Upper lobe of left lung (tissue), 6 donors: ENCODE data around the gene CRYBB1. TPM values are rescaled to one million over a fixed set of nuclear protein-coding genes. Genes with fewer than 3 reads are reported as not detected.
A peak's percentile ranks its signal among the peaks of the same experiment; 100 is the strongest.

Experiments used
- ATAC-seq, 2 donors: fragments of 200-7000 bp; cut with Tn5 transposase; one replicate each; pipeline ENCODE4 v1.9.1; 2022; ENCODE audit warnings: mild to moderate bottlenecking in 2 of 2, moderate library complexity in 2 of 2; ENCODE audit not compliant: low FRiP score in 2 of 2
- DNase-seq, 2 donors: peaks; one replicate each; pipeline ENCODE4 v3.0.0-alpha.2; 2019 to 2020
- H3K27ac ChIP-seq, 4 donors: fragments of 200-600 bp; sonication (generic); one replicate each; pipeline ENCODE4 v1.5.1; 2016 to 2019
- H3K27me3 ChIP-seq, 4 donors: fragments of 200-600 bp; sonication (generic); one replicate each; pipeline ENCODE4 v1.5.1; 2017 to 2019
- H3K36me3 ChIP-seq, 4 donors: fragments of 200-600 bp; sonication (generic); one replicate each; pipeline ENCODE4 v1.5.1; 2016 to 2019
- H3K4me1 ChIP-seq, 4 donors: fragments of 200-600 bp; sonication (generic); one replicate each; pipeline ENCODE4 v1.5.1; 2018 to 2019
- H3K4me3 ChIP-seq, 4 donors: fragments of 200-600 bp; sonication (generic); one replicate each; pipeline ENCODE4 v1.5.1; 2017 to 2019; ENCODE audit warnings: mild to moderate bottlenecking in 2 of 4, moderate library complexity in 1 of 4
- H3K9me3 ChIP-seq, 4 donors: fragments of 200-600 bp; sonication (generic); one replicate each; pipeline ENCODE4 v1.5.1; 2018 to 2019
- EP300 ChIP-seq, 4 donors: sonication (generic); formaldehyde crosslinking; IDR thresholded peaks; one replicate each; pipeline ENCODE4 v1.5.1; 2017; ENCODE audit warnings: antibody characterized with exemption in 4 of 4, control low read depth in 2 of 4
- POLR2A ChIP-seq, 4 donors: fragments of 450-650 bp; IDR thresholded peaks; one replicate each; pipeline ENCODE4 v1.5.1; 2016 to 2017; ENCODE audit warnings: antibody characterized with exemption in 4 of 4, mild to moderate bottlenecking in 2 of 4
- POLR2AphosphoS5 ChIP-seq, 2 donors: sonication (generic); formaldehyde crosslinking; IDR thresholded peaks; one replicate each; pipeline ENCODE4 v1.5.1; 2017; ENCODE audit warnings: antibody characterized with exemption in 2 of 2
- WGBS, 2 donors: methylation state at CpG; one replicate each; pipeline ENCODE4 v1.1.5; 2017 to 2018; 5-methylcytosine and 5-hydroxymethylcytosine counted together
- total RNA-seq, 6 donors: library from RNA; depleted of rRNA in 4 of 6; stranded (reverse); fragments of >200 nt in 4 of 6; gene quantifications; one replicate each; pipeline versions ENCODE4 v1.1.0 to v1.2.1, GENCODE V29; 2016 to 2021
- TF ChIP-seq, protein P1 (sequence below), 6 experiments: fragments of 450-650 bp in 4 of 6; fragments of 200-600 bp in 2 of 6; sonication (generic) in 2 of 6; IDR thresholded peaks; one replicate each; pipeline ENCODE4 v1.5.1; 2016 to 2019; ENCODE audit warnings: antibody characterized with exemption in 6 of 6
- donor health status: DM: no; HTN: no; CAD: no; lungs with moderate emphysema.
- donor health status: DM: no; HTN: yes; CAD: no; lungs with severe emphysema.

CRYBB1 gene
- total RNA-seq, 6 donors from 2014 or later = 0.26 to 0.81 TPM; not detected in 4

DNA sequence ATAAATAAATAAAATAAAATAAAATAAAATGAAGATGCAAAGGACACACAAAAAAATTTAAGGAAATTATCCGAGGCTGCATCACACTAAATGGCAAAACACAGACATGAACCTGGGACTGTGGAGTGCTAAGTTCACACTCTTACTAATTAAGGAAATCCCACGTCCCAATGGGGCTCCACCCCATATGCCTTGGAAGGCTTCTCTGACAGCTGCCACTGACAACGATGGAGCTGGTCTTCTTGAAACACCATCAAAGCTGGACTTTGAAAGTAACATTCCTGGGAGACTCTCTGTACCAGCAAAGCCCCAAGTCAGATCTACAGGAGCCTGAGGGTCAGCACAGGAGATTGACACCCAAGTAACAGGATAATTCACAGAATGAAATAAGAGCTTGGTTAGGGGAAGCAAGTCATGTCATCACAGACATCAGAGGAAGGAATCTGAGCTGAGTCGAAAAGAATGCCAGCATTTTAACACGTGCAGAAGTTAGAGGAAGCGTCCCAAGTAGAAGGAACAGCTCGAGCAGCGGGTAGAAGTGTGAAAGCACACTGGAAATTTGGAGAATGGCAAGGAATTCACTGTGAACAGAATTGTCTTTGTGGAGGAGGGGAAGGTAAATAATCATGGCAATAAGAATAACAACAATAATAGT, 41.7 kb downstream of the CRYBB1 start:
- Histone ChIP-seq H3K27me3 (no peaks in the 10 kb centered on the region), H3K9me3 (no peaks in the 10 kb centered on the region), H3K27ac (peak overlapping the region in 2 of 4 donors; percentile 38 to 55), H3K36me3 (no peaks in the 10 kb centered on the region), H3K4me3 (no peak overlapping the region), H3K4me1 (peaks cover 62 to 83% (median 66%) of the 10 kb centered on the region in 4 donors)
- ATAC-seq (no peak), DNase-seq (no peak)
- 42 to 49% methylated on average over 8 of the region's 8 CpGs for WGBS, 2 donors
- no peak for TF ChIP-seq EP300 (IDR thresholded peaks at IDR 0.05)
- TF ChIP-seq, protein P1, sequence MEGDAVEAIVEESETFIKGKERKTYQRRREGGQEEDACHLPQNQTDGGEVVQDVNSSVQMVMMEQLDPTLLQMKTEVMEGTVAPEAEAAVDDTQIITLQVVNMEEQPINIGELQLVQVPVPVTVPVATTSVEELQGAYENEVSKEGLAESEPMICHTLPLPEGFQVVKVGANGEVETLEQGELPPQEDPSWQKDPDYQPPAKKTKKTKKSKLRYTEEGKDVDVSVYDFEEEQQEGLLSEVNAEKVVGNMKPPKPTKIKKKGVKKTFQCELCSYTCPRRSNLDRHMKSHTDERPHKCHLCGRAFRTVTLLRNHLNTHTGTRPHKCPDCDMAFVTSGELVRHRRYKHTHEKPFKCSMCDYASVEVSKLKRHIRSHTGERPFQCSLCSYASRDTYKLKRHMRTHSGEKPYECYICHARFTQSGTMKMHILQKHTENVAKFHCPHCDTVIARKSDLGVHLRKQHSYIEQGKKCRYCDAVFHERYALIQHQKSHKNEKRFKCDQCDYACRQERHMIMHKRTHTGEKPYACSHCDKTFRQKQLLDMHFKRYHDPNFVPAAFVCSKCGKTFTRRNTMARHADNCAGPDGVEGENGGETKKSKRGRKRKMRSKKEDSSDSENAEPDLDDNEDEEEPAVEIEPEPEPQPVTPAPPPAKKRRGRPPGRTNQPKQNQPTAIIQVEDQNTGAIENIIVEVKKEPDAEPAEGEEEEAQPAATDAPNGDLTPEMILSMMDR (IDR thresholded peaks at IDR 0.05) = no peak
- no peak for TF ChIP-seq POLR2AphosphoS5 (IDR thresholded peaks at IDR 0.05)
- no peak for TF ChIP-seq POLR2A (IDR thresholded peaks at IDR 0.05)

DNA sequence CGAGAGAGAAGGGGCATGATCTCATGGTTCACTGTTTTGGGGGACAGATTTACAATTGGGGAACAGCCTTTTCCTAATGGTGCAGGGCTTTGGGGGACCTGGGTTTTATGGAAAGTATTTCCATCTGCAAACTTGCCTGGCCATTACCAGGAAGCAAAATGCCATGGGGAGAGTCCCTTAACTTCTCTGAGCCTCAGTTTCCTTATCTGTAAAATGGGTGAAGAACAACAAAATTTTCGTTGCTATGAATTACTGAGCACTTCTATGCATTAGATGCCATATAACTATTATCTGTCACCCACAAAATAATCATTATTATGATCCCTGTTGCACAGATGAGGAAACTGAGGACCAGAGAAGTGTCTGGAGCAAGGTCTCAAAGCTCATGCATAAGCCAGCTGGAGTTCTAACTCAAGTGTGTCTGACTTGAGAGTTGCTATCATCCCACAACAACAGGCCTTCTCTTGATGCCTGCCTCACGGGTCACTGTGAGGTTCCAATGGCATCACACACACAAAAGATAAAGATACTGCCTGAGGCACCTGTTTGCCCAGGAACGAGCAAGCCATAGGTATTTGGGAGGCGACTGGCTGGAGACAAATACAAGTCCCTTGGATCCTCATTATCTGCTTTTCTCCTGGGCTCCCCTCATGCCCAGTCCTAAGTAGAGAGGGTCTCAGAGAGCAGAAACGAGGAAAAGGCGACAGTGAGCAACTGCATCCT, 43.7 kb downstream of the CRYBB1 start:
- H3K27me3 ChIP-seq = no peaks in the 10 kb centered on the region
- H3K36me3 ChIP-seq = no peaks in the 10 kb centered on the region
- TF ChIP-seq EP300 (IDR thresholded peaks at IDR 0.05) (no peak), POLR2A (IDR thresholded peaks at IDR 0.05) (no peak), POLR2AphosphoS5 (IDR thresholded peaks at IDR 0.05) (no peak)
- TF ChIP-seq, protein P1 (IDR thresholded peaks at IDR 0.05) = no peak
- 57 to 78% methylated on average over 3 to 7 of the region's 7 CpGs for WGBS, 2 donors
- peaks cover 61 to 80% (median 67%) of the 10 kb centered on the region in 4 donors for H3K4me1 ChIP-seq
- no peaks in the 10 kb centered on the region for H3K9me3 ChIP-seq
- no peak overlapping the region for H3K4me3 ChIP-seq
- peak overlapping the region; percentile 45 to 91 (median 80) for H3K27ac ChIP-seq
- DNase-seq (no peak), ATAC-seq (no peak)

DNA sequence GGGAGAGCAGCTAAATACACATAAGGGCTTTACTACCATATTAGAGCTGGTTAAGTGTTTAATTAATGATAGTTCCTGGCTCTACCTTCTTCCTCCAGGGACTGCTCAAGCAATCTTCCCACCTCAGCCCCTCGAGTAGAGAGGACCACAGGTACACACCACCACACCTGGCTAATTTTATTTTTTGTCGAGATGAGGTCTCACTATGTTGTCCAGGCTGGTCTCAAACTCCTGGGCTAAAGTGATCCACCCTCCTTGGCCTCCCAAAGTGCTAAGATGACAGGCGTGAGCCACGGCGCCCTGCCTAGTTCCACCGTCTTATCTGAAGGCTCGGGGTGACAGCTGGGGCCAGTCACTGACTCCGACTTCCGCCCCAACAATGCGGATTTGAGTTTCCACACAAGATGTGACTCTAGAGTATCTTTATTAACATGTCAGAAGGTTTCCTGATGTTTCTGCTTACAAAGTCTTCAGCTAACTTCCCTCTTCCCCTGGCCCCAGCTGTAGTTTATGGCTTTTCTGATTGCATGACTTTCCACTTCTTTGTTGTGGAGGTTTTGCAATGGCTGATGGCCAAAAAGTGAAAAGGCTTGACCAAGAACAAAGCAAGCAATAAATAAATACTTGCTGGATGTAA, 44.7 kb downstream of the CRYBB1 start:
- Histone ChIP-seq H3K27ac (peak overlapping the region; percentile 69 to 91 (median 80)), H3K4me3 (no peak overlapping the region), H3K9me3 (no peaks in the 10 kb centered on the region), H3K4me1 (peaks cover 65 to 77% (median 68%) of the 10 kb centered on the region in 4 donors), H3K36me3 (no peaks in the 10 kb centered on the region), H3K27me3 (no peaks in the 10 kb centered on the region)
- peak in 1 of 2 donors; percentile 81 for DNase-seq
- 40 to 52% methylated on average over 10 of the region's 10 CpGs for WGBS, 2 donors
- TF ChIP-seq POLR2AphosphoS5 (IDR thresholded peaks at IDR 0.05) (peak; percentile 63 to 70), EP300 (IDR thresholded peaks at IDR 0.05) (peak in 1 of 4 donors; percentile 56)
- TF ChIP-seq, protein P1 (IDR thresholded peaks at IDR 0.05) = no peak
- ATAC-seq = peak; percentile 65 to 82

DNA sequence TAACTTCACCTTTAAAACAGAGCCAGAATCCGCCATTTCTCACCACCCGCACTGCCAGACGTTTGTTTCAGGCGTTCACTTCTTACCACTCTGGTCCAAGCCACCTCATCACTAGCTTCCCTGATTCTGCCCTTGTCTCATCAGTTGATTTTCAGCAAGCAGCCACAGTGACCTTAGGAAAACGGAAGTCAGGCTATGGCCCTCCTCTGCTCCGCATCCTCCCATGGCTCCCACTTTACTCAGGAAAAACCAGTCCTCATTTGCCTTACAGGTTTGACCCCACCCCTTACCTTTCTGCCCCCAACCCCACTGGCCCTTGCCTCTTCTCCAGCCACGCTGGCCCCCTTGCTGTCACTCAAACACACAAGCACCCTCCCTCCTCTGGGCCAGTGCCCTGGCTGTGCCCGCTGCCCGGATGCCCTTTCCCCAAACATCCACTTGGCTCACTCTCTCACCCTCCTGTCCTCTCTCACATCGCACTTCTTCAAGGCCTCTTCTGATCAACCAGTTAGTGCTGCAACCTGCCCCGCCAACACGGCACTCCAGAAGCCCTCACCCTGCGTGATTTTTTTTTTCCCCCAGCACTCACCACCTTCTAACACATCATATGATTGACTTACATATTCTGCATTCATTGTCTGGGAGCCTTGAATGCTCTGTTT, 46.8 kb downstream of the CRYBB1 start:
- TF ChIP-seq EP300 (IDR thresholded peaks at IDR 0.05) = no peak
- TF ChIP-seq POLR2A (IDR thresholded peaks at IDR 0.05) = no peak
- TF ChIP-seq, protein P1 (IDR thresholded peaks at IDR 0.05) = no peak
- TF ChIP-seq POLR2AphosphoS5 (IDR thresholded peaks at IDR 0.05) = no peak
- Histone ChIP-seq H3K9me3 (no peaks in the 10 kb centered on the region), H3K36me3 (peaks cover 0 to 5% (median 0%) of the 10 kb centered on the region in 4 donors), H3K27ac (peak overlapping the region in 3 of 4 donors; percentile 26 to 72 (median 62)), H3K27me3 (no peaks in the 10 kb centered on the region), H3K4me1 (peaks cover 70 to 80% (median 76%) of the 10 kb centered on the region in 4 donors), H3K4me3 (no peak overlapping the region)
- ATAC-seq = no peak
- DNase-seq = no peak
- WGBS, 2 donors = 76 to 78% methylated on average over 13 of the region's 13 CpGs
